Liver (tissue), 9 donors: Measurements from ENCODE around the gene XKR8. TPM values are rescaled to one million over a fixed set of nuclear protein-coding genes. Genes with fewer than 3 reads are reported as not detected.

Source experiments
- DNase-seq: peaks from one replicate; pipeline ENCODE4 v3.0.0-alpha.2; 2017; ENCODE audit warnings: low spot score
- H3K27ac ChIP-seq, 2 donors: one replicate each; pipeline ENCODE4 v1.7.0; 2013; ENCODE audit warnings: inconsistent platforms in 2 of 2, low read length in 2 of 2, control low read depth in 1 of 2, low read depth in 1 of 2, mild to moderate bottlenecking in 1 of 2
- H3K27me3 ChIP-seq, 4 donors: one replicate each; pipeline versions ENCODE4 v1.6.1 to v1.7.0; 2013; ENCODE audit warnings: low read length in 3 of 4, inconsistent platforms in 1 of 4, mild to moderate bottlenecking in 1 of 4, moderate library complexity in 1 of 4; ENCODE audit not compliant: control insufficient read depth in 4 of 4, insufficient read depth in 4 of 4
- H3K36me3 ChIP-seq, 4 donors: one replicate each; pipeline versions ENCODE4 v1.6.1 to v1.7.0; 2013; ENCODE audit warnings: low read length in 3 of 4, mild to moderate bottlenecking in 3 of 4, low read depth in 1 of 4, moderate library complexity in 1 of 4; ENCODE audit not compliant: control insufficient read depth in 4 of 4, insufficient read depth in 3 of 4
- H3K4me1 ChIP-seq, 4 donors: one replicate each; pipeline versions ENCODE4 v1.6.1 to v1.7.0; 2013; ENCODE audit warnings: low read length in 3 of 4, mild to moderate bottlenecking in 3 of 4, moderate library complexity in 1 of 4; ENCODE audit not compliant: control insufficient read depth in 4 of 4, insufficient read depth in 4 of 4
- H3K4me3 ChIP-seq, 3 donors: one replicate each; pipeline versions ENCODE4 v1.6.1 to v1.7.0; 2013; ENCODE audit warnings: low read length in 3 of 3, control low read depth in 1 of 3, low read depth in 1 of 3, mild to moderate bottlenecking in 1 of 3
- H3K9ac ChIP-seq, 2 donors: one replicate each; pipeline ENCODE4 v1.7.0; 2013; ENCODE audit warnings: low read length in 2 of 2, mild to moderate bottlenecking in 2 of 2, moderate library complexity in 2 of 2, control low read depth in 1 of 2, low read depth in 1 of 2
- H3K9me3 ChIP-seq, 4 donors: one replicate each; pipeline versions ENCODE4 v1.6.1 to v1.7.0; 2013; ENCODE audit warnings: low read length in 3 of 4; ENCODE audit not compliant: control insufficient read depth in 4 of 4
- ATF3 ChIP-seq: IDR thresholded peaks from 2 replicates; pipeline ENCODE4 v1.6.1; 2016; ENCODE audit warnings: antibody characterized with exemption
- CTCF ChIP-seq: fragments of 150-350 bp; IDR thresholded peaks from 2 replicates; pipeline ENCODE4 v1.5.1; 2017; ENCODE audit warnings: improper control_type of control experiment, low read depth, low read length; ENCODE audit not compliant: missing input control
- EGR1 ChIP-seq, 2 donors: IDR thresholded peaks; 2 replicates each; pipeline ENCODE4 v1.6.1; 2016 to 2018; ENCODE audit warnings: antibody characterized with exemption in 2 of 2, low read depth in 2 of 2
- FOXA1 ChIP-seq: IDR thresholded peaks from 2 replicates; pipeline ENCODE4 v1.6.1; 2016; ENCODE audit warnings: antibody characterized with exemption
- FOXA2 ChIP-seq: IDR thresholded peaks from 2 replicates; pipeline ENCODE4 v1.6.1; 2016; ENCODE audit warnings: antibody characterized with exemption
- GABPA ChIP-seq, 2 donors: IDR thresholded peaks in 1 of 2; conservative IDR thresholded peaks in 1 of 2; 2 replicates each; pipeline ENCODE4 v1.6.1; 2016; ENCODE audit warnings: antibody characterized with exemption in 2 of 2, mild to moderate bottlenecking in 1 of 2, moderate library complexity in 1 of 2
- HNF4A ChIP-seq, 2 donors: conservative IDR thresholded peaks; 2 replicates each; pipeline ENCODE4 v1.6.1; 2016; ENCODE audit warnings: antibody characterized with exemption in 2 of 2, mild to moderate bottlenecking in 2 of 2
- HNF4G ChIP-seq: IDR thresholded peaks from 2 replicates; pipeline ENCODE4 v1.6.1; 2016; ENCODE audit warnings: antibody characterized with exemption
- JUND ChIP-seq, 2 donors: IDR thresholded peaks; 2 replicates each; pipeline ENCODE4 v1.6.1; 2016; ENCODE audit warnings: antibody characterized with exemption in 2 of 2
- NR2F2 ChIP-seq: IDR thresholded peaks from 2 replicates; pipeline ENCODE4 v1.6.1; 2016; ENCODE audit warnings: antibody characterized with exemption
- RAD21 ChIP-seq, 2 donors: IDR thresholded peaks; 2 replicates each; pipeline ENCODE4 v1.6.1; 2016; ENCODE audit warnings: antibody characterized with exemption in 2 of 2, mild to moderate bottlenecking in 2 of 2
- RXRA ChIP-seq, 2 donors: IDR thresholded peaks; 2 replicates each; pipeline ENCODE4 v1.6.1; 2017 to 2018; ENCODE audit warnings: antibody characterized with exemption in 2 of 2, mild to moderate bottlenecking in 1 of 2
- SP1 ChIP-seq: IDR thresholded peaks from 2 replicates; pipeline ENCODE4 v1.6.1; 2018; ENCODE audit warnings: antibody characterized with exemption, mild to moderate bottlenecking
- TAF1 ChIP-seq: conservative IDR thresholded peaks from 2 replicates; pipeline ENCODE4 v1.6.1; 2016; ENCODE audit warnings: antibody characterized with exemption, mild to moderate bottlenecking
- YY1 ChIP-seq: IDR thresholded peaks from 2 replicates; pipeline ENCODE4 v1.6.1; 2016; ENCODE audit warnings: antibody characterized with exemption, mild to moderate bottlenecking
- ZBTB33 ChIP-seq: IDR thresholded peaks from 2 replicates; pipeline ENCODE4 v1.6.1; 2016; ENCODE audit warnings: antibody characterized with exemption
- WGBS: extraction: QIAGEN DNeasy Blood & Tissue Kit; methylation state at CpG from one replicate; pipeline ENCODE4 v1.1.7; 2013; 5-methylcytosine and 5-hydroxymethylcytosine counted together
- polyA plus RNA-seq, 2 donors: library from polyadenylated mRNA; stranded (reverse) in 1 of 2; unstranded in 1 of 2; fragments of 200-250 nt in 1 of 2; fragments of >200 nt in 1 of 2; fragmentation: Nextera tagmentation in 1 of 2; extraction: Ambion mirVana in 1 of 2; gene quantifications; one replicate each; pipeline versions ENCODE4 v1.2.1 to v1.2.3, GENCODE V29; 2013 to 2015
- total RNA-seq, 2 donors: library from RNA; depleted of rRNA; stranded (reverse); fragments of >200 nt; gene quantifications; one replicate each; pipeline ENCODE4 v1.2.3, GENCODE V29; 2014
- TF ChIP-seq, protein P1 (sequence below): IDR thresholded peaks from 2 replicates; pipeline ENCODE4 v1.6.1; 2016; ENCODE audit warnings: antibody characterized with exemption
- TF ChIP-seq, protein P2 (sequence below): IDR thresholded peaks from 2 replicates; pipeline ENCODE4 v1.6.1; 2016; ENCODE audit warnings: antibody characterized with exemption, mild to moderate bottlenecking
- donor health status: healthy.
- donor health status: healthy.
- donor health status: healthy.
- donor health status: healthy.
- donor health status: healthy.

Gene XKR8
- total and polyA plus RNA-seq, 4 donors = 4.9 to 8.1 (median 6.2) TPM

DNA sequence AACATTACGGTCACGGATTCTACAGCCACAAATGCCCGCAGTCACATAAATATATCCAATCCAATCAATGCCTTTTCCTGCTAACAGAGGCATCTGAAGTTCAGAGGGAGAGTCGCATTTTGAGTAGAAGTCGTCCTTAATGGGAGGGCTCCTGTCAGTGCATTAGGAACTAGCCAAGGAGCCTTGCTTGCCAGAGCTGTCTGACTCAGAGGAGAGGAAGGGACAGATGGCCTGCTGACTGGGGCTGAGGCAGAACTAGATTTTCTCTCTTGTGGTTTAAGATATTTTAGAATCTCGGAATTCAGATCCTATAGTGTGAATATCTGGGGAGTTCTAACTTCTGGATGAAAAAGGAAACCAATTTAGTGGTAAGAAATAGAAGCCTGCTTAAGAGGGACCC is 10.6 kb downstream of the XKR8 start:
- no peak for TF ChIP-seq FOXA2
- no peak for TF ChIP-seq TAF1
- TF ChIP-seq NR2F2 = no peak
- no peak for TF ChIP-seq JUND (IDR thresholded peaks at IDR 0.05)
- no peak for TF ChIP-seq RAD21 (IDR thresholded peaks at IDR 0.05)
- no peak for TF ChIP-seq EGR1 (IDR thresholded peaks at IDR 0.05; ENCODE audit: low read depth in 2 of 2)
- TF ChIP-seq, protein P1, sequence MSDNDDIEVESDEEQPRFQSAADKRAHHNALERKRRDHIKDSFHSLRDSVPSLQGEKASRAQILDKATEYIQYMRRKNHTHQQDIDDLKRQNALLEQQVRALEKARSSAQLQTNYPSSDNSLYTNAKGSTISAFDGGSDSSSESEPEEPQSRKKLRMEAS = no peak
- TF ChIP-seq HNF4G = no peak
- H3K9me3 ChIP-seq = no peaks in the 10 kb centered on the region
- H3K4me1 ChIP-seq = no peaks in the 10 kb centered on the region
- no peak for DNase-seq
- H3K27ac ChIP-seq = no peak overlapping the region
- H3K36me3 ChIP-seq = peaks cover 0 to 48% (median 10%) of the 10 kb centered on the region in 4 donors
- H3K9ac ChIP-seq = no peak overlapping the region
- H3K27me3 ChIP-seq = no peaks in the 10 kb centered on the region
- 94% methylated on average over 6 of the region's 6 CpGs for WGBS
- no peak overlapping the region for H3K4me3 ChIP-seq

GRCh38 chr1:27971674-27972073 is 11.9 kb downstream of the XKR8 start:
- Histone ChIP-seq H3K27ac (no peak overlapping the region), H3K4me3 (no peak overlapping the region), H3K9me3 (no peaks in the 10 kb centered on the region), H3K27me3 (no peaks in the 10 kb centered on the region), H3K36me3 (peaks cover 2 to 38% (median 10%) of the 10 kb centered on the region in 4 donors), H3K9ac (no peak overlapping the region), H3K4me1 (no peaks in the 10 kb centered on the region)
- no peak for DNase-seq
- TF ChIP-seq GABPA (IDR thresholded peaks at IDR 0.05 in 1 of 2, conservative IDR thresholded peaks at IDR 0.05 in 1 of 2) (no peak), RAD21 (IDR thresholded peaks at IDR 0.05) (no peak)

DNA sequence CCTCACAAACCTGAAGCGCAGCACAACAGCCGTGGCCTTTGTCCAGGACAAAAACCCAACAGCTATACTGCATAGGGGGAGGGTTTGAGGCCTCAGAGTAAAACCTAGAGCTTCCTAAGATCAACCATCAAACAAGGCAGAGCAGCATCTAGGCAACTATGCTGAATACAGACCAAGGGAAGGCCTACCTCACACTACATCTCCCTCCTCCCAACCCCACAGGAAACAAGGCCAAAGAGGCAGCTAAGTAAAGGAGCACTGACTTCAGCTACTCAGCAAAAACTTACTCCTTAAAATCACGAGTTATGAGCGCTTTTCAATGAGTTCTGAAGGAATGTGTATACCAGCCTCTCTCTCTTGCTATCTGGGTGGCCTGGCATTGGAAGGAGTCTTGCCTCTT is 12.4 kb downstream of the XKR8 start:
- H3K27ac ChIP-seq = no peak overlapping the region
- 80% methylated on average over 4 of the region's 4 CpGs for WGBS
- no peak for DNase-seq
- H3K36me3 ChIP-seq = peaks cover 3 to 33% (median 11%) of the 10 kb centered on the region in 4 donors
- no peak overlapping the region for H3K9ac ChIP-seq
- H3K9me3 ChIP-seq = no peaks in the 10 kb centered on the region
- H3K27me3 ChIP-seq = no peaks in the 10 kb centered on the region
- no peak overlapping the region for H3K4me3 ChIP-seq
- H3K4me1 ChIP-seq = no peaks in the 10 kb centered on the region
- TF ChIP-seq CTCF (no peak), ATF3 (no peak), RAD21 (IDR thresholded peaks at IDR 0.05) (no peak), TAF1 (no peak), HNF4G (no peak), FOXA2 (no peak), NR2F2 (no peak), JUND (IDR thresholded peaks at IDR 0.05) (no peak), GABPA (IDR thresholded peaks at IDR 0.05 in 1 of 2, conservative IDR thresholded peaks at IDR 0.05 in 1 of 2) (no peak), HNF4A (conservative IDR thresholded peaks at IDR 0.05) (no peak), EGR1 (IDR thresholded peaks at IDR 0.05; ENCODE audit: low read depth in 2 of 2) (no peak), SP1 (no peak), YY1 (no peak), FOXA1 (no peak), ZBTB33 (no peak), RXRA (IDR thresholded peaks at IDR 0.05) (no peak)
- TF ChIP-seq, protein P1 = no peak
- TF ChIP-seq, protein P2, sequence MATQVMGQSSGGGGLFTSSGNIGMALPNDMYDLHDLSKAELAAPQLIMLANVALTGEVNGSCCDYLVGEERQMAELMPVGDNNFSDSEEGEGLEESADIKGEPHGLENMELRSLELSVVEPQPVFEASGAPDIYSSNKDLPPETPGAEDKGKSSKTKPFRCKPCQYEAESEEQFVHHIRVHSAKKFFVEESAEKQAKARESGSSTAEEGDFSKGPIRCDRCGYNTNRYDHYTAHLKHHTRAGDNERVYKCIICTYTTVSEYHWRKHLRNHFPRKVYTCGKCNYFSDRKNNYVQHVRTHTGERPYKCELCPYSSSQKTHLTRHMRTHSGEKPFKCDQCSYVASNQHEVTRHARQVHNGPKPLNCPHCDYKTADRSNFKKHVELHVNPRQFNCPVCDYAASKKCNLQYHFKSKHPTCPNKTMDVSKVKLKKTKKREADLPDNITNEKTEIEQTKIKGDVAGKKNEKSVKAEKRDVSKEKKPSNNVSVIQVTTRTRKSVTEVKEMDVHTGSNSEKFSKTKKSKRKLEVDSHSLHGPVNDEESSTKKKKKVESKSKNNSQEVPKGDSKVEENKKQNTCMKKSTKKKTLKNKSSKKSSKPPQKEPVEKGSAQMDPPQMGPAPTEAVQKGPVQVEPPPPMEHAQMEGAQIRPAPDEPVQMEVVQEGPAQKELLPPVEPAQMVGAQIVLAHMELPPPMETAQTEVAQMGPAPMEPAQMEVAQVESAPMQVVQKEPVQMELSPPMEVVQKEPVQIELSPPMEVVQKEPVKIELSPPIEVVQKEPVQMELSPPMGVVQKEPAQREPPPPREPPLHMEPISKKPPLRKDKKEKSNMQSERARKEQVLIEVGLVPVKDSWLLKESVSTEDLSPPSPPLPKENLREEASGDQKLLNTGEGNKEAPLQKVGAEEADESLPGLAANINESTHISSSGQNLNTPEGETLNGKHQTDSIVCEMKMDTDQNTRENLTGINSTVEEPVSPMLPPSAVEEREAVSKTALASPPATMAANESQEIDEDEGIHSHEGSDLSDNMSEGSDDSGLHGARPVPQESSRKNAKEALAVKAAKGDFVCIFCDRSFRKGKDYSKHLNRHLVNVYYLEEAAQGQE = no peak
